Muscle layer of duodenum (tissue), 2 donors: Measurements from ENCODE around the gene ANKRD60.

Experiments used
- H3K27ac ChIP-seq: one replicate; pipeline ENCODE4 v1.7.0; 2013; ENCODE audit warnings: mild to moderate bottlenecking, low read length
- H3K27me3 ChIP-seq: one replicate; pipeline ENCODE4 v1.7.0; 2013; ENCODE audit warnings: low read depth, mild to moderate bottlenecking, control low read depth, low read length
- H3K36me3 ChIP-seq, 2 donors: one replicate each; pipeline ENCODE4 v1.7.0; 2013; ENCODE audit warnings: low read length in 2 of 2, control low read depth in 1 of 2, mild to moderate bottlenecking in 1 of 2; ENCODE audit not compliant: insufficient read depth in 2 of 2, control insufficient read depth in 1 of 2
- H3K4me1 ChIP-seq, 2 donors: one replicate each; pipeline ENCODE4 v1.7.0; 2013; ENCODE audit warnings: low read length in 2 of 2, mild to moderate bottlenecking in 2 of 2, control low read depth in 1 of 2, moderate library complexity in 1 of 2; ENCODE audit not compliant: insufficient read depth in 2 of 2, control insufficient read depth in 1 of 2
- H3K4me3 ChIP-seq, 2 donors: one replicate each; pipeline ENCODE4 v1.7.0; 2013; ENCODE audit warnings: low read length in 2 of 2, low read depth in 1 of 2, mild to moderate bottlenecking in 1 of 2
- H3K9me3 ChIP-seq, 2 donors: one replicate each; pipeline ENCODE4 v1.7.0; 2013; ENCODE audit warnings: low read length in 2 of 2, control low read depth in 1 of 2, mild to moderate bottlenecking in 1 of 2; ENCODE audit not compliant: control insufficient read depth in 1 of 2
- donor health status: healthy.

The ANKRD60 gene

DNA sequence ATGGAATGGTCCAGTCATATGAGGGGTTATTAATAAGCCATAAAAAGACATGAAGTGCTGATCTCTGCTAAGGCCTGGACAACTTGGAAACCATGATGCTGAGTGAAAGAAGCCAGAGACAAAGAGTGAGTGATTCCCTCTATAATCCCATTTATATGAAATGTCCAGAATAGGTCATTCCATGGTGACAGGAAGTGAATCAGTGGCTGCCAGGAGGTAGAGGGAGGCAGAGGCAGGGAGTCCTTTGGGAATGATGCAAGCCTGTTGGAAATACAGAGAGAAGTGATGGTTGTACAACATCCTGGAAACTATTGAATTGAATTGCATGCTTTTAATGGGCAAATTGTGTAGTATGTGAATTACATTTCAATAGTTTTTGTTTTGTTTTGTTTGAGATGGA lies 26.4 kb downstream of the ANKRD60 start:
- Histone ChIP-seq H3K9me3 (no peaks in the 10 kb centered on the region), H3K27me3 (no peaks in the 10 kb centered on the region), H3K36me3 (no peaks in the 10 kb centered on the region), H3K27ac (no peak overlapping the region), H3K4me1 (no peaks in the 10 kb centered on the region), H3K4me3 (no peak overlapping the region)

DNA sequence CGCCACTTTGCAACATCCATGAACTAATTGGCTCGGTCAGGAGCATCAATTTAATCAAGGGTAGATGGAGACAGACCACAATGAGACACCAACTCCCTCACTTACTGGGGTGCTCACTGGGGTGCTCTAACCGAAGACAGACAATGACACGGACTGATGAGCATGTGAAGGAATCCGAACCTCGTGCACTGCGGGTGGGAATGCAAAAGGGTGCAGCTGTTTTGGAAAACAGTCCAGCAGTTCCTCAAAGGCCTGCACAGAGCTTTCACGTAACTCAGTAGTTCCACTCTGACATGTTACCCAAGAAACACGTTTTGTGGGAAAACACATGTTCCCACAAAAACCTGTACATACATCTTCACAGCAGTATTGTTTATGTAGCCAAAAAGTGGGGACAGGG lies 26.8 kb downstream of the ANKRD60 start:
- Histone ChIP-seq H3K4me3 (no peak overlapping the region), H3K36me3 (no peaks in the 10 kb centered on the region), H3K27ac (no peak overlapping the region), H3K4me1 (no peaks in the 10 kb centered on the region), H3K27me3 (no peaks in the 10 kb centered on the region), H3K9me3 (no peaks in the 10 kb centered on the region)

GRCh38 chr20:58199469-58199868 lies 29.0 kb downstream of the ANKRD60 start:
- Histone ChIP-seq H3K4me3 (no peak overlapping the region), H3K27me3 (no peaks in the 10 kb centered on the region), H3K9me3 (no peaks in the 10 kb centered on the region), H3K36me3 (no peaks in the 10 kb centered on the region), H3K27ac (no peak overlapping the region), H3K4me1 (no peaks in the 10 kb centered on the region)

DNA sequence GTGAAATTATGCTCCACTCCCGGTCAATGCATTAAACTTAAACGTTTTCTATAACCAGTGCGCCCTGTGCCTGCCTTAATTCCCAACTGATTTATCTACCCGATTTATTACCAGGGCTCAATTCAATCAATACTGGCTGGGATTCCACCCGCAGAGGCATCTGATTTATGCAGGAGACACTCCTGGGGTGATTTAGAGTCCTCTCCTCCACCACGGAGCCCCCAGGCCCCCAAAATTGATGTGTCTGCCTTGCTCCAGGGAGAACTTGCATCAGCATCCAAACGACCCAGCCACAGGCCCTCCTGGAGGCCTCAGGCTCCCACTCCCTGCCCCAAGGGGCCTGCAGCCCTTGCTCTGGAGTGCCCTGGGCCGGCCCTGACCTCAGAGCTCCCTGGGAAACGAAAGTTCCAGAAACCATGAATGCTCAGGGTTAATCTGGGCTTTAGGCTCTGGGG lies 29.5 kb downstream of the ANKRD60 start:
- H3K4me3 ChIP-seq, result no peak overlapping the region
- no peak overlapping the region for H3K27ac ChIP-seq
- H3K9me3 ChIP-seq, result no peaks in the 10 kb centered on the region

DNA sequence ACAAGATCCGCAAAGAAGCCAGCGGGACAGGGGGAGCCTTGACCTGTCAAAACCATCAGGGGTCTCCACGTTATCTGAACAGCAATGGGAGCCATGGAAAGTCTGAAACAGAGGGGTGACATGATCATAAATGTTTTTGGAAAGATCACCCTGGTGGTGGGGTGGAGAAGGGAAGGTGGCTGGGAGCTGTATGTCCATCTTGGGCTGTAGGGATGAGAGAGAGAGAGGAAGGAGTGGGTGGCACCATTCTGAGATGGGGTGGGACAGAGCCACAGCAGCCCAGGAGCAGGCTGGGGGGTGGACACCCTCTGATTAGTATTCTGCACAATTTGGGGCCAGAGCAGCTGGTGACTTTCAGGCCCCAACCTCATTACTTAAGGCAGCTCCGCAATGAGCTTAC lies 30.1 kb downstream of the ANKRD60 start:
- Histone ChIP-seq H3K27ac (no peak overlapping the region), H3K27me3 (no peaks in the 10 kb centered on the region), H3K9me3 (no peaks in the 10 kb centered on the region), H3K4me1 (no peaks in the 10 kb centered on the region), H3K4me3 (no peak overlapping the region), H3K36me3 (no peaks in the 10 kb centered on the region)

More for the DNA sequence above, 29.5 kb downstream of the ANKRD60 start:
- H3K4me1 ChIP-seq, result no peaks in the 10 kb centered on the region
- no peaks in the 10 kb centered on the region for H3K36me3 ChIP-seq
- no peaks in the 10 kb centered on the region for H3K27me3 ChIP-seq

DNA sequence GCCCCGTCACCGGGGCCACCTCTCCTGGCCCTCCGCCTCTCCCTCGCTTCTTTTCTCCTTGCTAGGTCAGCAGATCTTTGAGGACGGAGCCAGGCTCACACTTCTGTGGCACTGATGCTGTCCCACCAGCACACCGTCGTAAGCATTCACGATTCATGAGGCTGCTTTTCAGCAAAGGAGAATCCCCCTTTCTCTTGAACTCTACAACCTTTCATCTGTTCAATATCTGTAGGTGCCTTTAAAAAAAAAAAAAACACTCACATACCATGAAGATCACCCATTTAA lies 31.3 kb downstream of the ANKRD60 start:
- Histone ChIP-seq H3K4me3 (no peak overlapping the region), H3K9me3 (no peaks in the 10 kb centered on the region), H3K36me3 (no peaks in the 10 kb centered on the region), H3K27ac (no peak overlapping the region), H3K27me3 (no peaks in the 10 kb centered on the region), H3K4me1 (no peaks in the 10 kb centered on the region)

- Histone ChIP-seq H3K9me3 (no peaks in the 10 kb centered on the region), H3K27me3 (no peaks in the 10 kb centered on the region), H3K36me3 (no peaks in the 10 kb centered on the region), H3K27ac (no peak overlapping the region), H3K4me1 (no peaks in the 10 kb centered on the region), H3K4me3 (no peak overlapping the region)
Measured at GRCh38 chr20:58196402-58197184, 31.9 kb downstream of the ANKRD60 start.

- Histone ChIP-seq H3K4me1 (no peaks in the 10 kb centered on the region), H3K27me3 (no peaks in the 10 kb centered on the region), H3K36me3 (no peaks in the 10 kb centered on the region), H3K9me3 (no peaks in the 10 kb centered on the region), H3K4me3 (no peak overlapping the region), H3K27ac (no peak overlapping the region)
Measured at GRCh38 chr20:58195047-58195446, 33.4 kb downstream of the ANKRD60 start.

DNA sequence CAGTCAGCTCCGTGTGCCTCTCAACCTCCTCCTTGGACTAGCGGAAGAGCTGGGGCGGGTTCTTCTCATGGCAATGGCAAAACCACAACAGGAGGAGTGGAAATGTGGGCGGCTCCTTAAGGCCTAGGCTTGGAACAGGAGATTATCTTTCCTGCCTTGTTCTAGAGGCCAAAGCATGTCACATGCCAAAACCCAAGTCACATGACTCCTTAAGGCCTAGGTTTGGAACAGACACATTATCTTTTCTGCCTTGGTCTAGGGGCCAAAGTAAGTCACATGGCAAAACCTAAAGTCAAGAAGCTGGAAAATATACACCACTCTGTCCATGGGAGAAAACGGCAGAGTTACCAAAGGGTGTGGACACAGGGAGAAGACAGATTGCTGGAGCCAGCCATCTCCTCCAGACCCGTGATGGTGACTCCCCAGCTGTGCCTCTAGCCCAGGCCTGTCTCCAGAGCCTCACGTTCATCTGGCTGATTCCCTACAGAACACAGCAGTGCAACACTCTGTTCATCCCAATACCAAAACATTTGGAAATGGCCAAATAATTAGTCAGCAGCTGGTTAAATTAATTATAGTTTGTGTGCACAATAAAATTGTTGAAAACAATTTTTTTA lies 34.2 kb downstream of the ANKRD60 start:
- no peaks in the 10 kb centered on the region for H3K9me3 ChIP-seq
- H3K4me1 ChIP-seq, result no peaks in the 10 kb centered on the region
- H3K4me3 ChIP-seq, result no peak overlapping the region
- no peaks in the 10 kb centered on the region for H3K36me3 ChIP-seq
- H3K27ac ChIP-seq, result no peak overlapping the region
- no peaks in the 10 kb centered on the region for H3K27me3 ChIP-seq

DNA sequence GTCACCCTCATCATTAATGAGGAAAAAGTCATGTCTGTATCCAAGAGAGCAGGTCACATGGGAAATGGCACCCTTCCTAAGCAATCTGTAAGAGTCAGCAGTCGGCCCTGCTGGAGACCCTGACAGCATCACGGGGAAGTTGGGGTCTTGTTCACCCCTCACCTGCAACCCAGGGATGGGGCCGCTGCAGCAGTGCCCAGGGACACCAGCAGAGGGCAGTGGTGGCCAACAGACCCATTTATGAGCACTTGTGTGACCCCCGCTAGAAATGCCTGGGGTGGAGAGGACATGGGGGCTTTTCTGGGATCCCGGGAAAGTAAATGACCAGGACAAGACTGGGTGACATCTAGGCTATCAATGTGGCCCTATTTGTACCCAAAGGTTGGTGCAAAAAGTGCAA lies 35.9 kb downstream of the ANKRD60 start:
- no peak overlapping the region for H3K4me3 ChIP-seq
- no peak overlapping the region for H3K27ac ChIP-seq
- no peaks in the 10 kb centered on the region for H3K36me3 ChIP-seq
- H3K9me3 ChIP-seq, result no peaks in the 10 kb centered on the region
- H3K4me1 ChIP-seq, result no peaks in the 10 kb centered on the region
- H3K27me3 ChIP-seq, result no peaks in the 10 kb centered on the region

DNA sequence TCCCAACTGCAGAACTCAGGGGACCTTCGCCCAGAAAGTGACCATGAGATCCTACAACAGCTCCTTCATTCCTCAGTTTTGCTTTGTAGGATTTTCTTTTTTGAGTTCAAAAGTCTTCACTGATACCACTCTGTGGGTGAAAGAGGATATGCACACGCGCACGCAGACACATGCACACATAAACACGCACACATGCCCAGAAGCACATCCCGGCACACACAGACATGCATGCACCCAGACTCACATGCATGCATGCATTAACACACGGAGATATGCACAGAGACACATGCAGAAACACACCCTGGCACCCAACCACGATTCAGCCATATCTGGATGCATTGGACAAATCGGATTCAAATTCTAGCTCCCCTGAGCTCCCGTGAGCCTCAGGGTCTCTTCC lies 36.4 kb downstream of the ANKRD60 start:
- H3K36me3 ChIP-seq, result no peaks in the 10 kb centered on the region
- H3K9me3 ChIP-seq, result no peaks in the 10 kb centered on the region
- no peak overlapping the region for H3K27ac ChIP-seq
- H3K27me3 ChIP-seq, result no peaks in the 10 kb centered on the region
- no peaks in the 10 kb centered on the region for H3K4me1 ChIP-seq
- H3K4me3 ChIP-seq, result no peak overlapping the region

DNA sequence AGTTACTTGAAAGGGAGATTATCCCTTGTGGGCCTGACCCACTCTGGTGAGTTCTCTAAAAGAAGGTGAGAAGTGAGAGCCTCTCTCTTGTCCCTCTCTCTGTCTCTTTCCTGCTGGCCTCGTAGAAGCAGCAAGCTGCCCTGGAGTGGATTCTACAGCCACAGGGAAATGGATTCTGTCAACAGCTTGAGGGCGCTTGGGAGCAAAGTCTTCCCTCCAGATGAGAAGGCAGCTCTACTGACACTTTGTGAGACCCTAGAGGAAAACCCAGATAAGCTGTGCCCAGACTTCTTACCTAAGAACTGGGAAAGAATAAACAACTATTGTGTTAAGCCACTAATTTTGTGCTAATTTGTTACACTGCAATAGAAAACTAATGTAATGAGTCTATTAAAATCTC lies 39.9 kb downstream of the ANKRD60 start:
- H3K36me3 ChIP-seq, result no peaks in the 10 kb centered on the region

More for the DNA sequence above, 39.9 kb downstream of the ANKRD60 start:
- H3K9me3 ChIP-seq, result peaks cover 0 to 10% of the 10 kb centered on the region in 2 donors
- no peak overlapping the region for H3K27ac ChIP-seq
- no peaks in the 10 kb centered on the region for H3K27me3 ChIP-seq
- no peak overlapping the region for H3K4me3 ChIP-seq
- no peaks in the 10 kb centered on the region for H3K4me1 ChIP-seq
